Panc1 (cell line): ENCODE measurements around the gene RPS6KA1.

ENCODE experiments used
- CTCF ChIP-seq: fragments of 450-650 bp; IDR thresholded peaks from 2 replicates; pipeline ENCODE4 v1.5.1; 2017; ENCODE audit warnings: mild to moderate bottlenecking
- POLR2AphosphoS5 ChIP-seq: IDR thresholded peaks from 2 replicates; pipeline ENCODE4 v1.6.1; 2012; ENCODE audit warnings: mild to moderate bottlenecking, low read depth, low read length, moderate library complexity
- TCF7L2 ChIP-seq: IDR thresholded peaks from 2 replicates; pipeline ENCODE4 v1.6.1; 2011; ENCODE audit warnings: mild to moderate bottlenecking, low read depth, low read length, inconsistent platforms
- TF ChIP-seq, protein P1 (sequence below), 2 experiments: IDR thresholded peaks; 2 replicates each; pipeline ENCODE4 v1.6.1; 2011 to 2012; ENCODE audit warnings: low read depth in 2 of 2, control low read depth in 1 of 2, low read length in 1 of 2, mild to moderate bottlenecking in 1 of 2, moderate library complexity in 1 of 2; ENCODE audit not compliant: insufficient read depth in 1 of 2

DNA sequence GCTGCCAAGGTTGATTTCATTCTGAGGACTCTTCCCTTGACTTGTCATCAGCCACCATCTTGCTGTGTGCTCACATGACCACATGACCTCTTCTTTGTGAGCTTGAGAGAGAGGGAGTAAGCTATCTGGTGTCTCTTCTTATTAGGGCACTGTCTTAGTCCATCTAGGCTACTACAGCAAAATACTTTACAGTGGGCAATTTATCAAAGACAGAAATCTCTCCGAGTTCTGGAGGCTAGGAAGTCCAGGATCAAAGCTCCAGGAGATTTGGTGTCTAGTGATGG lies 11.9 kb upstream of the RPS6KA1 start:
- no peak for TF ChIP-seq CTCF
- no peak for TF ChIP-seq POLR2AphosphoS5
- TF ChIP-seq, protein P1, sequence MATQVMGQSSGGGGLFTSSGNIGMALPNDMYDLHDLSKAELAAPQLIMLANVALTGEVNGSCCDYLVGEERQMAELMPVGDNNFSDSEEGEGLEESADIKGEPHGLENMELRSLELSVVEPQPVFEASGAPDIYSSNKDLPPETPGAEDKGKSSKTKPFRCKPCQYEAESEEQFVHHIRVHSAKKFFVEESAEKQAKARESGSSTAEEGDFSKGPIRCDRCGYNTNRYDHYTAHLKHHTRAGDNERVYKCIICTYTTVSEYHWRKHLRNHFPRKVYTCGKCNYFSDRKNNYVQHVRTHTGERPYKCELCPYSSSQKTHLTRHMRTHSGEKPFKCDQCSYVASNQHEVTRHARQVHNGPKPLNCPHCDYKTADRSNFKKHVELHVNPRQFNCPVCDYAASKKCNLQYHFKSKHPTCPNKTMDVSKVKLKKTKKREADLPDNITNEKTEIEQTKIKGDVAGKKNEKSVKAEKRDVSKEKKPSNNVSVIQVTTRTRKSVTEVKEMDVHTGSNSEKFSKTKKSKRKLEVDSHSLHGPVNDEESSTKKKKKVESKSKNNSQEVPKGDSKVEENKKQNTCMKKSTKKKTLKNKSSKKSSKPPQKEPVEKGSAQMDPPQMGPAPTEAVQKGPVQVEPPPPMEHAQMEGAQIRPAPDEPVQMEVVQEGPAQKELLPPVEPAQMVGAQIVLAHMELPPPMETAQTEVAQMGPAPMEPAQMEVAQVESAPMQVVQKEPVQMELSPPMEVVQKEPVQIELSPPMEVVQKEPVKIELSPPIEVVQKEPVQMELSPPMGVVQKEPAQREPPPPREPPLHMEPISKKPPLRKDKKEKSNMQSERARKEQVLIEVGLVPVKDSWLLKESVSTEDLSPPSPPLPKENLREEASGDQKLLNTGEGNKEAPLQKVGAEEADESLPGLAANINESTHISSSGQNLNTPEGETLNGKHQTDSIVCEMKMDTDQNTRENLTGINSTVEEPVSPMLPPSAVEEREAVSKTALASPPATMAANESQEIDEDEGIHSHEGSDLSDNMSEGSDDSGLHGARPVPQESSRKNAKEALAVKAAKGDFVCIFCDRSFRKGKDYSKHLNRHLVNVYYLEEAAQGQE (IDR thresholded peaks at IDR 0.05; ENCODE audit: insufficient read depth in 1 of 2, low read depth in 2 of 2, low read length in 1 of 2) = no peak
- TF ChIP-seq TCF7L2 = no peak
